HCT116 (cell line): ENCODE measurements around the gene NIT2. TPM values are rescaled to one million over a fixed set of nuclear protein-coding genes. Genes with fewer than 3 reads are reported as not detected.

Source experiments
- ATAC-seq: fragments of 200-7000 bp; cut with Tn5 transposase; 2 replicates; pipeline ENCODE4 v1.9.1; 2020; ENCODE audit warnings: mild to moderate bottlenecking, moderate library complexity
- BruUV-seq: library from RNA; stranded (reverse); fragments of 400-500 nt; replicated peaks from 2 replicates; lab custom pipeline; 2021; lab: Mats Ljungman, UMichigan
- CTCF ChIA-PET: fragments of 300-600 bp; sonication (Branson Sonifier 250); formaldehyde crosslinking; loops from one replicate; lab custom pipeline; 2021; ENCODE audit warnings: antibody characterized with exemption; lab: Charles Lee
- POLR2A ChIA-PET: fragments of 300-600, 350-600 bp; sonication (Branson Sonifier 250); formaldehyde crosslinking; loops from one replicate; lab custom pipeline; 2021; ENCODE audit warnings: antibody characterized with exemption; lab: Charles Lee
- RAD21 ChIA-PET, 2 experiments: fragments of 300-600 bp; sonication (Branson Sonifier 250); formaldehyde crosslinking; loops; one replicate each; lab custom pipeline; 2023; ENCODE audit warnings: low total read pairs in 2 of 2; ENCODE audit not compliant: uncharacterized antibody in 2 of 2, unreplicated experiment in 2 of 2, low non-redundant PET in 1 of 2; lab: Charles Lee
- DNase-seq: peaks from one replicate; pipeline ENCODE4 v3.0.0-alpha.2; 2010; ENCODE audit warnings: low read depth, low spot score
- H2AFZ ChIP-seq: fragments of 200-600 bp; shearing (Covaris generic), sonication (generic); 2 replicates; pipeline ENCODE4 v1.6.1; 2017; ENCODE audit warnings: low read depth, mixed run types, mixed read lengths, antibody characterized with exemption, low read length; ENCODE audit not compliant: poor library complexity, severe bottlenecking
- H3K27ac ChIP-seq: 2 replicates; pipeline ENCODE4 v1.5.1; 2012; ENCODE audit warnings: low read depth, low read length
- H3K27me3 ChIP-seq: fragments of 200-600 bp; sonication (generic); 2 replicates; pipeline ENCODE4 v1.6.1; 2016; ENCODE audit warnings: mixed run types, low read length, mixed read lengths; ENCODE audit not compliant: insufficient read depth
- H3K36me3 ChIP-seq, 2 experiments: fragments of 200-500 bp in 1 of 2; fragments of 200-600 bp in 1 of 2; sonication (Bioruptor generic) in 1 of 2; sonication (generic) in 1 of 2; 2 replicates each; pipeline versions ENCODE4 v1.5.1 to v1.6.1; 2014 to 2016; ENCODE audit warnings: low read length in 2 of 2, inconsistent platforms in 1 of 2, mixed read lengths in 1 of 2, mixed run types in 1 of 2; ENCODE audit not compliant: insufficient read depth in 2 of 2, control insufficient read depth in 1 of 2
- H3K4me1 ChIP-seq, 2 experiments: fragments of 200-600 bp in 1 of 2; sonication (generic) in 1 of 2; 2 replicates each; pipeline versions ENCODE4 v1.5.1 to v1.6.1; 2012 to 2017; ENCODE audit warnings: low read length in 2 of 2, inconsistent platforms in 1 of 2, mild to moderate bottlenecking in 1 of 2, mixed read lengths in 1 of 2, mixed run types in 1 of 2, moderate library complexity in 1 of 2; ENCODE audit not compliant: insufficient read depth in 2 of 2, control insufficient read depth in 1 of 2
- H3K4me2 ChIP-seq: fragments of 200-600 bp; sonication (generic); 2 replicates; pipeline ENCODE4 v1.6.1; 2017; ENCODE audit warnings: mixed run types, low read length, mixed read lengths
- H3K4me3 ChIP-seq, 2 experiments: fragments of 200-600 bp in 1 of 2; sonication (generic) in 1 of 2; replicated peaks in 1 of 2; 2 replicates each; pipeline ENCODE4 v1.5.1; 2011 to 2016; ENCODE audit warnings: low read length in 2 of 2, control low read depth in 1 of 2, low read depth in 1 of 2, mild to moderate bottlenecking in 1 of 2, mixed read lengths in 1 of 2, mixed run types in 1 of 2
- H3K79me2 ChIP-seq: fragments of 200-600 bp; sonication (generic); 2 replicates; pipeline ENCODE4 v1.6.1; 2017; ENCODE audit warnings: mild to moderate bottlenecking, mixed run types, low read length, moderate library complexity, mixed read lengths; ENCODE audit not compliant: insufficient read depth
- H3K9ac ChIP-seq: fragments of 200-600 bp; sonication (generic); 2 replicates; pipeline ENCODE4 v1.6.1; 2016; ENCODE audit warnings: low read length, mixed read lengths
- H3K9me2 ChIP-seq: fragments of 200-600 bp; sonication (generic), shearing (Covaris generic); 2 replicates; pipeline ENCODE4 v1.6.1; 2017; ENCODE audit warnings: mixed run types, mild to moderate bottlenecking, moderate library complexity; ENCODE audit not compliant: insufficient read depth
- H3K9me3 ChIP-seq, 2 experiments: fragments of 200-500 bp in 1 of 2; fragments of 200-600 bp in 1 of 2; sonication (Bioruptor generic) in 1 of 2; sonication (generic) in 1 of 2; 2 replicates each; pipeline ENCODE4 v1.6.1; 2014 to 2017; ENCODE audit warnings: low read length in 2 of 2, mixed read lengths in 2 of 2, inconsistent platforms in 1 of 2, low read depth in 1 of 2, mild to moderate bottlenecking in 1 of 2, mixed run types in 1 of 2, moderate library complexity in 1 of 2; ENCODE audit not compliant: control insufficient read depth in 1 of 2, insufficient read depth in 1 of 2
- H4K20me1 ChIP-seq: fragments of 200-600 bp; sonication (generic), shearing (Covaris generic); 2 replicates; pipeline ENCODE4 v1.6.1; 2017; ENCODE audit warnings: mixed run types, mild to moderate bottlenecking, moderate library complexity; ENCODE audit not compliant: insufficient read depth
- CEBPB ChIP-seq: IDR thresholded peaks from 2 replicates; pipeline ENCODE4 v1.6.1; 2012; ENCODE audit warnings: low read depth
- EGR1 ChIP-seq: IDR thresholded peaks from 2 replicates; pipeline ENCODE4 v1.6.1; 2012; ENCODE audit warnings: low read depth
- EZH2phosphoT487 ChIP-seq: fragments of 200-600 bp; IDR thresholded peaks from 2 replicates; pipeline ENCODE4 v1.6.1; 2018; ENCODE audit warnings: antibody characterized with exemption, borderline replicate concordance
- FOSL1 ChIP-seq: IDR thresholded peaks from 2 replicates; pipeline ENCODE4 v1.6.1; 2012; ENCODE audit warnings: low read depth
- JUND ChIP-seq: IDR thresholded peaks from 2 replicates; pipeline ENCODE4 v1.6.1; 2012
- MAX ChIP-seq: IDR thresholded peaks from 2 replicates; pipeline ENCODE4 v1.6.1; 2012
- POLR2A ChIP-seq: IDR thresholded peaks from 2 replicates; pipeline ENCODE4 v1.7.0; 2011; ENCODE audit warnings: borderline replicate concordance; ENCODE audit not compliant: insufficient read depth, insufficient read length; ENCODE audit errors: extremely low read depth
- RAD21 ChIP-seq: IDR thresholded peaks from 2 replicates; pipeline ENCODE4 v1.6.1; 2012; ENCODE audit warnings: low read depth, mild to moderate bottlenecking
- SIN3A ChIP-seq: IDR thresholded peaks from 2 replicates; pipeline ENCODE4 v1.6.1; 2012; ENCODE audit warnings: low read depth
- SP1 ChIP-seq: IDR thresholded peaks from 2 replicates; pipeline ENCODE4 v1.6.1; 2012; ENCODE audit warnings: low read depth
- SRF ChIP-seq: IDR thresholded peaks from 2 replicates; pipeline ENCODE4 v1.6.1; 2012; ENCODE audit warnings: low read depth
- TCF7L2 ChIP-seq: IDR thresholded peaks from 2 replicates; pipeline ENCODE4 v1.7.0; 2011; ENCODE audit warnings: borderline replicate concordance, inconsistent platforms; ENCODE audit not compliant: insufficient read depth, insufficient read length; ENCODE audit errors: extremely low read depth
- YY1 ChIP-seq: IDR thresholded peaks from 2 replicates; pipeline ENCODE4 v1.6.1; 2011; ENCODE audit warnings: low read length, low read depth, moderate library complexity, mild to moderate bottlenecking; ENCODE audit not compliant: insufficient replicate concordance; ENCODE audit errors: extremely low read depth
- ZBTB33 ChIP-seq: IDR thresholded peaks from 2 replicates; pipeline ENCODE4 v1.6.1; 2011; ENCODE audit warnings: mild to moderate bottlenecking, low read length, moderate library complexity; ENCODE audit not compliant: insufficient replicate concordance; ENCODE audit errors: extremely low read depth
- ZNF274 ChIP-seq: fragments of 200-500 bp; sonication (Bioruptor generic); IDR thresholded peaks from 2 replicates; pipeline ENCODE4 v1.6.1; 2014; ENCODE audit warnings: mild to moderate bottlenecking, low read depth, low read length, inconsistent platforms
- intact Hi-C: fragments of 100-400 bp; cut with micrococcal nuclease; formaldehyde crosslinking; loops from 2 replicates; pipeline ENCODE4 v1.10.0; 2022
- total RNA-seq: library from RNA; stranded (reverse); gene quantifications from one replicate; pipeline ENCODE4 v1.2.1, GENCODE V29; 2021; ENCODE audit not compliant: unreplicated experiment
- TF ChIP-seq, protein P1 (sequence below): IDR thresholded peaks from 2 replicates; pipeline ENCODE4 v1.6.1; 2012; ENCODE audit warnings: low read depth

NIT2 gene
- total RNA-seq, 1 experiment from 2014 or later = 44.7 TPM

GRCh38 chr3:100297784-100298183 is 36.8 kb upstream of the NIT2 start:
- H3K9ac ChIP-seq = no peak overlapping the region
- peaks cover 2 to 4% of the 10 kb centered on the region in 2 experiments; a peak in 1 of 4 replicates for H3K36me3 ChIP-seq
- no peaks in the 10 kb centered on the region for H3K27me3 ChIP-seq
- POLR2A ChIA-PET = no interaction called here
- no peak for TF ChIP-seq ZBTB33
- TF ChIP-seq YY1 = no peak
- TF ChIP-seq MAX = no peak
- TF ChIP-seq EZH2phosphoT487 = no peak
- TF ChIP-seq, all 23 proteins: peak for 0
- Histone ChIP-seq H3K4me2 (no peak overlapping the region), H4K20me1 (no peaks in the 10 kb centered on the region), H3K9me2 (no peaks in the 10 kb centered on the region), H3K4me1 (no peaks in the 10 kb centered on the region), H3K4me3 (no peak overlapping the region), H3K27ac (no peak overlapping the region), H2AFZ (no peak overlapping the region), H3K9me3 (no peaks in the 10 kb centered on the region), H3K79me2 (no peaks in the 10 kb centered on the region)
- BruUV-seq = no TSS peak
- CTCF ChIA-PET = interaction anchor here (0.9 kb wide), 1 partner anchor 453 kb away, joined by 3 read pairs; no protein-coding TSS in a partner anchor
- RAD21 ChIA-PET = no interaction called here
- DNase-seq = no peak
- ATAC-seq = no peak
- intact Hi-C loops = no loop called here

GRCh38 chr3:100299016-100299415 is 35.5 kb upstream of the NIT2 start:
- H3K9me2 ChIP-seq = no peaks in the 10 kb centered on the region
- H3K9ac ChIP-seq = no peak overlapping the region
- RAD21 ChIA-PET = no interaction called here
- no peaks in the 10 kb centered on the region for H4K20me1 ChIP-seq
- CTCF ChIA-PET = no interaction called here
- ATAC-seq (no peak), DNase-seq (no peak)
- no peaks in the 10 kb centered on the region for H3K79me2 ChIP-seq
- peaks cover 2 to 4% of the 10 kb centered on the region in 2 experiments; a peak in 1 of 4 replicates for H3K36me3 ChIP-seq
- H3K9me3 ChIP-seq = no peaks in the 10 kb centered on the region
- intact Hi-C loops = no loop called here
- no peaks in the 10 kb centered on the region for H3K4me1 ChIP-seq
- no peak overlapping the region for H3K27ac ChIP-seq
- no peak overlapping the region for H2AFZ ChIP-seq
- POLR2A ChIA-PET = no interaction called here
- no peak overlapping the region for H3K4me2 ChIP-seq
- no TSS peak for BruUV-seq
- H3K27me3 ChIP-seq = no peaks in the 10 kb centered on the region
- no peak overlapping the region for H3K4me3 ChIP-seq
- TF ChIP-seq POLR2A = no peak
- no peak for TF ChIP-seq SP1
- TF ChIP-seq RAD21 = no peak
- no peak for TF ChIP-seq SRF
- no peak for TF ChIP-seq EGR1
- no peak for TF ChIP-seq SIN3A
- TF ChIP-seq, protein P1, sequence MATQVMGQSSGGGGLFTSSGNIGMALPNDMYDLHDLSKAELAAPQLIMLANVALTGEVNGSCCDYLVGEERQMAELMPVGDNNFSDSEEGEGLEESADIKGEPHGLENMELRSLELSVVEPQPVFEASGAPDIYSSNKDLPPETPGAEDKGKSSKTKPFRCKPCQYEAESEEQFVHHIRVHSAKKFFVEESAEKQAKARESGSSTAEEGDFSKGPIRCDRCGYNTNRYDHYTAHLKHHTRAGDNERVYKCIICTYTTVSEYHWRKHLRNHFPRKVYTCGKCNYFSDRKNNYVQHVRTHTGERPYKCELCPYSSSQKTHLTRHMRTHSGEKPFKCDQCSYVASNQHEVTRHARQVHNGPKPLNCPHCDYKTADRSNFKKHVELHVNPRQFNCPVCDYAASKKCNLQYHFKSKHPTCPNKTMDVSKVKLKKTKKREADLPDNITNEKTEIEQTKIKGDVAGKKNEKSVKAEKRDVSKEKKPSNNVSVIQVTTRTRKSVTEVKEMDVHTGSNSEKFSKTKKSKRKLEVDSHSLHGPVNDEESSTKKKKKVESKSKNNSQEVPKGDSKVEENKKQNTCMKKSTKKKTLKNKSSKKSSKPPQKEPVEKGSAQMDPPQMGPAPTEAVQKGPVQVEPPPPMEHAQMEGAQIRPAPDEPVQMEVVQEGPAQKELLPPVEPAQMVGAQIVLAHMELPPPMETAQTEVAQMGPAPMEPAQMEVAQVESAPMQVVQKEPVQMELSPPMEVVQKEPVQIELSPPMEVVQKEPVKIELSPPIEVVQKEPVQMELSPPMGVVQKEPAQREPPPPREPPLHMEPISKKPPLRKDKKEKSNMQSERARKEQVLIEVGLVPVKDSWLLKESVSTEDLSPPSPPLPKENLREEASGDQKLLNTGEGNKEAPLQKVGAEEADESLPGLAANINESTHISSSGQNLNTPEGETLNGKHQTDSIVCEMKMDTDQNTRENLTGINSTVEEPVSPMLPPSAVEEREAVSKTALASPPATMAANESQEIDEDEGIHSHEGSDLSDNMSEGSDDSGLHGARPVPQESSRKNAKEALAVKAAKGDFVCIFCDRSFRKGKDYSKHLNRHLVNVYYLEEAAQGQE = no peak
- no peak for TF ChIP-seq FOSL1
- no peak for TF ChIP-seq EZH2phosphoT487
- TF ChIP-seq CEBPB = no peak
- TF ChIP-seq TCF7L2 = no peak
- no peak for TF ChIP-seq ZNF274
- no peak for TF ChIP-seq JUND
